ENCODE results near the gene GON4L.
A peak's percentile ranks its signal among the peaks of the same experiment; 100 is the strongest.
"Not testable (repeated sequence)": the region's sequence is repeated elsewhere in the genome, so short reads cannot be mapped to it uniquely, and the experiment has no call there.

Gene GON4L

DNA sequence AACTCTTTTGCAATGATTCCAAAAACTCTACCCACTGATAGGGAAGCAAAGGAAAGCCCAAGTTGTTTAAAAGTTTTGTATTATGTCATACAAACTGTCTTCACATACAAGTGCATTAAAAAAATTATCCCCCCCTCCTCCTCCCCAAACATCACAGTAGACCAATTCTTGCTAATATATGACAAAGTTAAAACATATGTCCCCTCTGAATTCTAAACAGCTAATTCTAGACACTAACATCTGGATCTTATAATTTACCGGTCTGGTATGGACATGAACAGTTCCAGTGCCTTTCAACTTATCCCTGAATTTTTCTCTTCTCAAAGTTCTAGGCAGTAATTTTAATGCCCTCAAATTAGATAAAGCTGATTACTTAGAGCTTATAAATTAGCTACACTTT, 40.7 kb upstream of the GON4L start:
- Mint-ChIP-seq H3K9me3 (no peaks in the 10 kb centered on the region), H3K4me1 (no peaks in the 10 kb centered on the region), H3K27me3 (ENCODE audit: low read depth, poor library complexity) (peaks cover 4% of the 10 kb centered on the region), H3K36me3 (ENCODE audit: low read depth) (peaks cover 51% of the 10 kb centered on the region), H3K27ac (no peak overlapping the region), H3K4me3 (no peak overlapping the region)
- TF ChIP-seq, protein P1, sequence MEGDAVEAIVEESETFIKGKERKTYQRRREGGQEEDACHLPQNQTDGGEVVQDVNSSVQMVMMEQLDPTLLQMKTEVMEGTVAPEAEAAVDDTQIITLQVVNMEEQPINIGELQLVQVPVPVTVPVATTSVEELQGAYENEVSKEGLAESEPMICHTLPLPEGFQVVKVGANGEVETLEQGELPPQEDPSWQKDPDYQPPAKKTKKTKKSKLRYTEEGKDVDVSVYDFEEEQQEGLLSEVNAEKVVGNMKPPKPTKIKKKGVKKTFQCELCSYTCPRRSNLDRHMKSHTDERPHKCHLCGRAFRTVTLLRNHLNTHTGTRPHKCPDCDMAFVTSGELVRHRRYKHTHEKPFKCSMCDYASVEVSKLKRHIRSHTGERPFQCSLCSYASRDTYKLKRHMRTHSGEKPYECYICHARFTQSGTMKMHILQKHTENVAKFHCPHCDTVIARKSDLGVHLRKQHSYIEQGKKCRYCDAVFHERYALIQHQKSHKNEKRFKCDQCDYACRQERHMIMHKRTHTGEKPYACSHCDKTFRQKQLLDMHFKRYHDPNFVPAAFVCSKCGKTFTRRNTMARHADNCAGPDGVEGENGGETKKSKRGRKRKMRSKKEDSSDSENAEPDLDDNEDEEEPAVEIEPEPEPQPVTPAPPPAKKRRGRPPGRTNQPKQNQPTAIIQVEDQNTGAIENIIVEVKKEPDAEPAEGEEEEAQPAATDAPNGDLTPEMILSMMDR (IDR thresholded peaks at IDR 0.05) = no peak
- DNase-seq = no peak

DNA sequence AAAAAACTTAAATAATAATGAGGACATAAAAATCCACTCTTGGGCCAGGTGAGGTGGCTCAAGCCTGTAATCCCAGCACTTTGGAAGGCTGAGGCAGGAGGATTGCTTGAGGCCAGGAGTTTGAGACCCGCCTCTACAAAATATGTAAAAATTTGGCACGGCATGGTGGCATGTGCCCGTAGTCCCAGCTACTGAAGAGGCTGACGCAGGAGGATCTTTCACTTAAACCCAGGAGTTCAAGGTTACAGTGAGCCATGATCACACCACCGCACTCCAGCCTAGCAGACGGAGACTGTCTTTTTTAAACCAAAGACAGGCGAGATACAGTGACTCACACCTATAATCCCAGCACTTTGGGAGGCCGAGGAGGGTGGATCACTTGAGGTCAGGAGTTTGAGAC, 39.5 kb upstream of the GON4L start:
- H3K4me3 Mint-ChIP-seq; H3K4me1 Mint-ChIP-seq; H3K27ac Mint-ChIP-seq; H3K27me3 Mint-ChIP-seq (ENCODE audit: low read depth, poor library complexity); DNase-seq; H3K9me3 Mint-ChIP-seq: not testable (repeated sequence)
- peaks cover 45% of the 10 kb centered on the region for H3K36me3 Mint-ChIP-seq (ENCODE audit: low read depth)

DNA sequence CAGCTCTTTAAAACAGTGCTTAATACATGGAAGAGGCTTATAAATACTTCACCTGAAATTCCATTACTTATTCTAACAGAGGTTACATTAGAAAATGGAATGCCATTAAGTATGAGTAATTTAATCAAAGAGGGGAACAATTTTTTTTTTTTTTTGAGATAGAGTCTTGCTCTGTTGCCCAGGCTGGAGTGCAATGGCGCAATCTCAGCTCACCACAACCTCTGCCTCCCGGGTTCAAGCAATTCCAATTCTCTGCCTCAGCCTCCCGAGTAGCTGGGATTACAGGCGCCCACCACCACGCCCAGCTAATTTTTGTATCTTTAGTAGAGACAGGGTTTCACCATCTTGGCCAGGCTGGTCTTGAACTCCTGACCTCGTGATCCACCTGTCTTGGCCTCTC, 38.6 kb upstream of the GON4L start:
- DNase-seq; H3K27ac Mint-ChIP-seq; H3K9me3 Mint-ChIP-seq; H3K4me3 Mint-ChIP-seq; H3K4me1 Mint-ChIP-seq; H3K27me3 Mint-ChIP-seq (ENCODE audit: low read depth, poor library complexity): not testable (repeated sequence)
- peaks cover 41% of the 10 kb centered on the region for H3K36me3 Mint-ChIP-seq (ENCODE audit: low read depth)

DNA sequence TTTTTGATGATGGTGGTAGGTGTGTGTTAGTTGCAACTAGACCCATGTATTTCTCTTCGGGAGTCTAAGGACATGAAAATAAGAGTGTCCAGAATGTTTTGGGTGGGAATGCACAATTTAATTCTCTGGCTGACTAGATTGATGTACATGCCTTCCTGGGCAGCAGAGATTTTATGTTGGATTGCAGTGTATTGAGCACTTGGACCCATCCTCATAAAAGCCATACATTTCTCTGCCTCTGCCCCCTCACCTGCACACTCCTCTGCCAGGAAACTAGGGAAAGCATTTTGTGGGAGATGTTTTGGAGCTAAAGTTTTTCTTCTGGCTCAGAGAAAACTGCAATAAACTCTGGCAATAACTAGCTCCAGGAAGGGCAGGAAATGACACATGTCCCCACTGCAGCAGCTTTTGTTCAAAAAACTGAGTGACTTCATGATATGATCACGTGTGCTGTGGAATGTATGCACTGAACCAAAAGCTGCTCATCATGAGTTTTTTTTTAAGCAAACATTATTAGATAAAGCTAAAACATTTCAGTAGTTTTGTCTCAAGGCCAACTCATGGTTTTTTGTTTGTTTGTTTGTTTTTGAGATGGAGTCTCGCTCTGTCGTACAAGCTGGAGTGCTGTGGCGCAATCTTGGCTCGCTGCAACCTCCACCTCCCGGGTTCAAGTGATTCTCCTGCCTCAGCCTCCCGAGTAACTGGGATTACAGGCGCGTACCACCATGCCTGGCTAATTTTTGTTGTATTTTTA, 36.6 kb upstream of the GON4L start:
- no peak overlapping the region for H3K4me3 Mint-ChIP-seq
- H3K9me3 Mint-ChIP-seq = no peaks in the 10 kb centered on the region
- DNase-seq = no peak
- TF ChIP-seq, protein P1 (IDR thresholded peaks at IDR 0.05) = no peak
- peaks cover 8% of the 10 kb centered on the region for H3K27me3 Mint-ChIP-seq (ENCODE audit: low read depth, poor library complexity)
- H3K4me1 Mint-ChIP-seq = no peaks in the 10 kb centered on the region
- peak overlapping the region; percentile 17 for H3K27ac Mint-ChIP-seq
- peaks cover 21% of the 10 kb centered on the region for H3K36me3 Mint-ChIP-seq (ENCODE audit: low read depth)

DNA sequence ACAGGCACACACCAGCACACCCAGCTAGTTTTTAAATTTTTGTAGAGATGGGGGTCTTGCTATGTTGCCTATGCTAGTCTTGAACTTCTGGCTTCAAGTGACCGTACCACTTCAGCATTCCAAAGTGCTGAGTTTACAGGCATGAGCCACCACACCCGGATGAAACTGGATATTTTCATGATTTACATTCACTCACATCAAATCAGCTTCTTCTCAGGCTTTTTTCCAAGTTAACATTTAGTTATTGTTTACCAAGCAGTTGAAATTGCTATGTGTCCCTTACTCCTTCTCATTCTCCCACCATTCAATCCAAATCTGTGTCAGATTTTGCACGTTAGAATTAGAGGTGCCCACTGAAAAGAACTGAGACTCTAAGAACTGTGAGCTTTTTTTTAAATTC, 35.8 kb upstream of the GON4L start:
- H3K4me1 Mint-ChIP-seq = no peaks in the 10 kb centered on the region
- H3K9me3 Mint-ChIP-seq = no peaks in the 10 kb centered on the region
- TF ChIP-seq, protein P1 (IDR thresholded peaks at IDR 0.05) = no peak
- H3K36me3 Mint-ChIP-seq (ENCODE audit: low read depth) = peaks cover 17% of the 10 kb centered on the region
- H3K27ac Mint-ChIP-seq = peak overlapping the region; percentile 17
- H3K27me3 Mint-ChIP-seq (ENCODE audit: low read depth, poor library complexity) = peaks cover 8% of the 10 kb centered on the region
- H3K4me3 Mint-ChIP-seq = no peak overlapping the region
- DNase-seq = no peak

DNA sequence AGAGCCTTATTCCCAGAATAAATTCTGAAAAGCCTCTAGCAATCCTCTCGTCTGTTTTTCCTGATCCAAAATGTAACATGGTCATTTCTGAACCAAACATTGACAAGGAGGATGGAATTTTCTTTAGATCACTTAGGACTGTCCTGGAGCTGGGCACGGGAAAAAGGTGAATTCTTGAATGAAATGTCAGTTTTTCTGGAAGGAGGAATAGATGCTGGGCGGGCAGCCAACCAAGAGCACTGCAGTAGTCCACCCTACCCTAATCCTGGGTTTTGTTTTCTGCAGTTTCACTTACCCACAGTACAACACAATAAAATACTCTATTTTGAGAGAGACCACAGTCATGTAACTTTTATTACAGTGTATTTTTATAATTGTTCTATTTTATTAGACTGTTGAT, 33.2 kb upstream of the GON4L start:
- H3K36me3 Mint-ChIP-seq (ENCODE audit: low read depth) = no peaks in the 10 kb centered on the region
- H3K27me3 Mint-ChIP-seq (ENCODE audit: low read depth, poor library complexity) = peaks cover 10% of the 10 kb centered on the region
- no peaks in the 10 kb centered on the region for H3K9me3 Mint-ChIP-seq
- TF ChIP-seq, protein P1 (IDR thresholded peaks at IDR 0.05) = no peak
- H3K4me1 Mint-ChIP-seq = no peaks in the 10 kb centered on the region
- no peak overlapping the region for H3K4me3 Mint-ChIP-seq
- DNase-seq = no peak
- no peak overlapping the region for H3K27ac Mint-ChIP-seq

DNA sequence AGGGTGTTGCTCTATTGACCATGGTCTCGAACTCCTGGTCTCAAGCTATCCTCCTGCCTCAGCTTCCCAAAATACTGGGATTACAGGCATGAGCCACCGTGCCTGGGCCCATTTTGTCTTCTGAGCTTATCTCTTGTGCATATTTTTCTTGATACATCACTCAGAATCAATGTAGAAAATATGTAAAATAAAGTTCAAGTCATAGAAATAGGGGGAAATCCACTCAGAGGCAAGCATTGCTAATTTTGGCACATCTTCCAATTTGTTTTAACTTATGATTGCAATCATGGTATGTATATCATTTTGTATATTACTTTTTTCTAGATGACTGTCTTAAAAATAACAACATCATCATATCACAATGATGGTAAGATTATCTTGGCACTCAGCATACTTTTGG, 32.6 kb upstream of the GON4L start:
- H3K27ac Mint-ChIP-seq = no peak overlapping the region
- DNase-seq = no peak
- H3K27me3 Mint-ChIP-seq (ENCODE audit: low read depth, poor library complexity) = peaks cover 14% of the 10 kb centered on the region
- H3K36me3 Mint-ChIP-seq (ENCODE audit: low read depth) = no peaks in the 10 kb centered on the region
- no peaks in the 10 kb centered on the region for H3K9me3 Mint-ChIP-seq
- H3K4me3 Mint-ChIP-seq = no peak overlapping the region
- TF ChIP-seq, protein P1 (IDR thresholded peaks at IDR 0.05) = no peak
- no peaks in the 10 kb centered on the region for H3K4me1 Mint-ChIP-seq

All from nephron progenitor cell (in vitro differentiated cells).